Uterus (tissue), 2 donors: ENCODE data around the gene C5orf47.

Experiments used
- POLR2A ChIP-seq, 2 donors: fragments of 450-650 bp; IDR thresholded peaks; one replicate each; pipeline ENCODE4 v1.6.1; 2016; ENCODE audit warnings: antibody characterized with exemption in 2 of 2, mild to moderate bottlenecking in 1 of 2, moderate library complexity in 1 of 2
- TF ChIP-seq, protein P1 (sequence below), 4 experiments: fragments of 200-600 bp in 2 of 4; fragments of 450-650 bp in 2 of 4; sonication (generic) in 2 of 4; IDR thresholded peaks; one replicate each; pipeline ENCODE4 v1.5.1; 2016 to 2019; ENCODE audit warnings: antibody characterized with exemption in 4 of 4, mild to moderate bottlenecking in 2 of 4, moderate library complexity in 1 of 4

DNA sequence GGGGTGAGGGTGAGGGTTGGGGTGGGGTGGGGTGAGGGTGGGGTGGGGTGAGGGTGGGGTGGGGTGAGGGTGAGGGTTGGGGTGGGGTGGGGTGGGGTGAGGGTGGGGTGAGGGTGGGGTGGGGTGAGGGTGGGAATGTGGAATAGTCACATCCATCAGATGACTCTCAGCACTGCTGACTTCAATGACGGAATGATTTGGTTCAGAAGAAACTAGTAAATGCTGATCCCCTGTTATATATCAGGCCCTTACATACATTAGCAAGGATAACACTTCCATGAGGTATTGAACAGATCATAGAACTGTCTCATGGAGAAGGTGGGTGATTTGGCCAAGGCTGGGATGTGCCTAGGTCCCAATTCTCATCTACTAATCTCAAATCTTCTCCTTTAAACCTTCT lies 24.5 kb upstream of the C5orf47 start:
- TF ChIP-seq, protein P1, sequence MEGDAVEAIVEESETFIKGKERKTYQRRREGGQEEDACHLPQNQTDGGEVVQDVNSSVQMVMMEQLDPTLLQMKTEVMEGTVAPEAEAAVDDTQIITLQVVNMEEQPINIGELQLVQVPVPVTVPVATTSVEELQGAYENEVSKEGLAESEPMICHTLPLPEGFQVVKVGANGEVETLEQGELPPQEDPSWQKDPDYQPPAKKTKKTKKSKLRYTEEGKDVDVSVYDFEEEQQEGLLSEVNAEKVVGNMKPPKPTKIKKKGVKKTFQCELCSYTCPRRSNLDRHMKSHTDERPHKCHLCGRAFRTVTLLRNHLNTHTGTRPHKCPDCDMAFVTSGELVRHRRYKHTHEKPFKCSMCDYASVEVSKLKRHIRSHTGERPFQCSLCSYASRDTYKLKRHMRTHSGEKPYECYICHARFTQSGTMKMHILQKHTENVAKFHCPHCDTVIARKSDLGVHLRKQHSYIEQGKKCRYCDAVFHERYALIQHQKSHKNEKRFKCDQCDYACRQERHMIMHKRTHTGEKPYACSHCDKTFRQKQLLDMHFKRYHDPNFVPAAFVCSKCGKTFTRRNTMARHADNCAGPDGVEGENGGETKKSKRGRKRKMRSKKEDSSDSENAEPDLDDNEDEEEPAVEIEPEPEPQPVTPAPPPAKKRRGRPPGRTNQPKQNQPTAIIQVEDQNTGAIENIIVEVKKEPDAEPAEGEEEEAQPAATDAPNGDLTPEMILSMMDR (IDR thresholded peaks at IDR 0.05): no peak
- TF ChIP-seq POLR2A (IDR thresholded peaks at IDR 0.05): no peak
